Measurements from ENCODE around the gene ASCC1. TPM values are rescaled to one million over a fixed set of nuclear protein-coding genes. Genes with fewer than 3 reads are reported as not detected.

ASCC1 gene
- total and polyA plus RNA-seq, 2 experiments from 2014 or later: 13.7 to 37.2 TPM

DNA sequence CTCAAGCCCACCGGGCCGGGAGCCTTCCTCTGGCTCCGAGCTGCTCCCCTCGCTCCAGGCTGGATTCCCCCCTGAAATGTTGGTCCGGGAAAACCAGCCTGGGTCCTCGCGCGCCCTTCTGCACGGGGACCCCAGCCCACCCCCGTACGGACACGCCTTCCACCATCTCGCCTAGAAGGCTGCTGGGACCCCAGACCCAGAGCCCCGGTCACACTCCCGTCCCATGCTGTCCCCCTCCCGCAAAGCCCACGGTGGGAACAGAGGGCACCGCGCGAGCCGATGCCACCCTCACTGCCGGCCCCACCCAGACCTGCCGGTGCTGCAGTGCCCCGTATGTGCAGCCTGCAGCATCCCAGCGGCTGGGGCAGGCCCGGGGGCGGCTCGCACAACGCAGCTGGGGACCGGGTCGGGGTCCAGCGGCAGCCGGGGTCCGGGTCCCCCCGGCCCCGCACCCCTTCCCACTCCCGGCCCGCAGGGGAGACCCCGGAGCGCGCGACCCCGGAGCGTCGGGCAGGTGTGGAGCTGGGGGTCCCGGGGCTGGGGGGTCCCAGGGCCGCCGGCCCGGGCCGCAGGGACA, 128.6 kb downstream of the ASCC1 start:
- H3K9me2 ChIP-seq (ENCODE audit: insufficient read depth): no peaks in the 10 kb centered on the region
- no peaks in the 10 kb centered on the region for H3K36me3 ChIP-seq (ENCODE audit: insufficient read depth)
- Mint-ChIP-seq H3K4me1 (peaks cover 30% of the 10 kb centered on the region), H3K9me3 (no peaks in the 10 kb centered on the region), H3K27ac (no peak overlapping the region), H3K27me3 (ENCODE audit: insufficient read depth, low read depth, poor library complexity) (peaks cover 53% of the 10 kb centered on the region), H3K36me3 (ENCODE audit: low read depth) (no peaks in the 10 kb centered on the region; the same call in 2 of the 3 replicates), H3K4me3 (peak overlapping the region; percentile 67)
- ATAC-seq (peak; percentile 44), DNase-seq (ENCODE audit: low spot score) (peak; percentile 47)
- H3K27me3 ChIP-seq (ENCODE audit: insufficient read depth): peaks cover 61% of the 10 kb centered on the region
- peaks cover 21% of the 10 kb centered on the region for H3K4me1 ChIP-seq (ENCODE audit: insufficient read depth)
- peak overlapping the region; percentile 73 for H3K4me3 ChIP-seq
- no peaks in the 10 kb centered on the region for H4K20me1 ChIP-seq (replicated peaks; ENCODE audit: insufficient read depth)
- TF ChIP-seq EZH2 (IDR thresholded peaks at IDR 0.05; ENCODE audit: low read depth, unreplicated experiment) (peak; percentile 12), JUNB (IDR thresholded peaks at IDR 0.05; ENCODE audit: unreplicated experiment) (no peak)
- no peak overlapping the region for H3K27ac ChIP-seq (ENCODE audit: low read depth)
- peak overlapping the region; percentile 94 for H2AFZ ChIP-seq
- H3K4me2 ChIP-seq: peak overlapping the region; percentile 88
- H3F3A ChIP-seq (replicated peaks; ENCODE audit: low read depth): peaks cover 6% of the 10 kb centered on the region; the same call in 1 of the 2 replicates
- H3K79me2 ChIP-seq (replicated peaks; ENCODE audit: insufficient read depth): no peaks in the 10 kb centered on the region

GRCh38 chr10:72086466-72087391, 129.3 kb downstream of the ASCC1 start:
- DNase-seq (ENCODE audit: low spot score) (peak; percentile 75), ATAC-seq (peak; percentile 59)
- Histone ChIP-seq H3K4me2 (peak overlapping the region; percentile 88), H3K4me3 (peak overlapping the region; percentile 73), H2AFZ (peak overlapping the region; percentile 94), H3K79me2 (replicated peaks; ENCODE audit: insufficient read depth) (no peaks in the 10 kb centered on the region), H4K20me1 (replicated peaks; ENCODE audit: insufficient read depth) (no peaks in the 10 kb centered on the region), H3K4me1 (ENCODE audit: insufficient read depth) (peaks cover 21% of the 10 kb centered on the region), H3F3A (replicated peaks; ENCODE audit: low read depth) (peaks cover 6% of the 10 kb centered on the region; the same call in 1 of the 2 replicates), H3K27me3 (ENCODE audit: insufficient read depth) (peaks cover 61% of the 10 kb centered on the region), H3K9me2 (ENCODE audit: insufficient read depth) (no peaks in the 10 kb centered on the region), H3K36me3 (ENCODE audit: insufficient read depth) (no peaks in the 10 kb centered on the region), H3K27ac (ENCODE audit: low read depth) (no peak overlapping the region)
- H3K27me3 Mint-ChIP-seq (ENCODE audit: insufficient read depth, low read depth, poor library complexity): peaks cover 53% of the 10 kb centered on the region
- peak overlapping the region; percentile 71 for H3K4me3 Mint-ChIP-seq
- no peaks in the 10 kb centered on the region for H3K36me3 Mint-ChIP-seq (ENCODE audit: low read depth)
- peaks cover 30% of the 10 kb centered on the region for H3K4me1 Mint-ChIP-seq
- TF ChIP-seq, protein P1, sequence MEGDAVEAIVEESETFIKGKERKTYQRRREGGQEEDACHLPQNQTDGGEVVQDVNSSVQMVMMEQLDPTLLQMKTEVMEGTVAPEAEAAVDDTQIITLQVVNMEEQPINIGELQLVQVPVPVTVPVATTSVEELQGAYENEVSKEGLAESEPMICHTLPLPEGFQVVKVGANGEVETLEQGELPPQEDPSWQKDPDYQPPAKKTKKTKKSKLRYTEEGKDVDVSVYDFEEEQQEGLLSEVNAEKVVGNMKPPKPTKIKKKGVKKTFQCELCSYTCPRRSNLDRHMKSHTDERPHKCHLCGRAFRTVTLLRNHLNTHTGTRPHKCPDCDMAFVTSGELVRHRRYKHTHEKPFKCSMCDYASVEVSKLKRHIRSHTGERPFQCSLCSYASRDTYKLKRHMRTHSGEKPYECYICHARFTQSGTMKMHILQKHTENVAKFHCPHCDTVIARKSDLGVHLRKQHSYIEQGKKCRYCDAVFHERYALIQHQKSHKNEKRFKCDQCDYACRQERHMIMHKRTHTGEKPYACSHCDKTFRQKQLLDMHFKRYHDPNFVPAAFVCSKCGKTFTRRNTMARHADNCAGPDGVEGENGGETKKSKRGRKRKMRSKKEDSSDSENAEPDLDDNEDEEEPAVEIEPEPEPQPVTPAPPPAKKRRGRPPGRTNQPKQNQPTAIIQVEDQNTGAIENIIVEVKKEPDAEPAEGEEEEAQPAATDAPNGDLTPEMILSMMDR (conservative IDR thresholded peaks at IDR 0.05; ENCODE audit: low read depth in 2 of 2): peak in 1 of 2 experiments; percentile 55; a peak in 2 of 4 replicates
- TF ChIP-seq EZH2 (IDR thresholded peaks at IDR 0.05; ENCODE audit: low read depth, unreplicated experiment) (peak; percentile 60), REST (IDR thresholded peaks at IDR 0.05; ENCODE audit: unreplicated experiment) (no peak)
- no peaks in the 10 kb centered on the region for H3K9me3 Mint-ChIP-seq
- no peak overlapping the region for H3K27ac Mint-ChIP-seq

Data from GM23338 (cell line).